GM12878 (cell line): ENCODE measurements around the gene LSM12. TPM values are rescaled to one million over a fixed set of nuclear protein-coding genes. Genes with fewer than 3 reads are reported as not detected.

Source experiments
- BCL11A ChIP-seq: IDR thresholded peaks from 2 replicates; pipeline ENCODE4 v1.6.1; 2011; ENCODE audit warnings: low read depth, low read length
- BHLHE40 ChIP-seq, 2 experiments: fragments of 450-650 bp in 1 of 2; IDR thresholded peaks; 2 replicates each; pipeline ENCODE4 v1.6.1; 2011 to 2017; ENCODE audit warnings: low read depth in 2 of 2, borderline replicate concordance in 1 of 2, improper control_type of control experiment in 1 of 2, low read length in 1 of 2, mild to moderate bottlenecking in 1 of 2
- HDGF ChIP-seq: fragments of 450-650 bp; IDR thresholded peaks from 2 replicates; pipeline ENCODE4 v1.6.1; 2016; ENCODE audit warnings: antibody characterized with exemption
- IKZF2 ChIP-seq, 2 experiments: fragments of 450-650 bp; IDR thresholded peaks; 2 replicates each; pipeline ENCODE4 v1.6.1; 2017; ENCODE audit warnings: mild to moderate bottlenecking in 2 of 2, moderate library complexity in 2 of 2
- KAT2A ChIP-seq: conservative IDR thresholded peaks from 2 replicates; pipeline ENCODE4 v1.6.1; 2011; ENCODE audit warnings: low read depth, low read length; ENCODE audit not compliant: control insufficient read depth
- MEF2A ChIP-seq: IDR thresholded peaks from 2 replicates; pipeline ENCODE4 v1.6.1; 2011; ENCODE audit warnings: low read depth, mild to moderate bottlenecking, low read length, moderate library complexity; ENCODE audit not compliant: insufficient read depth
- MYB ChIP-seq: fragments of 150-350 bp; IDR thresholded peaks from 2 replicates; pipeline ENCODE4 v1.6.1; 2014; ENCODE audit warnings: mild to moderate bottlenecking, low read depth, low read length, borderline replicate concordance
- NR2C1 ChIP-seq: fragments of 450-650 bp; IDR thresholded peaks from 2 replicates; pipeline ENCODE4 v1.6.1; 2017; ENCODE audit warnings: antibody characterized with exemption, mild to moderate bottlenecking, moderate library complexity
- NR2F1 ChIP-seq: fragments of 450-650 bp; conservative IDR thresholded peaks from 2 replicates; pipeline ENCODE4 v1.6.1; 2017; ENCODE audit warnings: mild to moderate bottlenecking
- RCOR1 ChIP-seq: conservative IDR thresholded peaks from 2 replicates; pipeline ENCODE4 v1.6.1; 2012; ENCODE audit warnings: low read depth, low read length, improper control_type of control experiment
- RFX5 ChIP-seq: IDR thresholded peaks from 2 replicates; pipeline ENCODE4 v1.6.1; 2011; ENCODE audit warnings: low read depth, low read length, improper control_type of control experiment
- SMAD5 ChIP-seq: IDR thresholded peaks from 2 replicates; pipeline ENCODE4 v1.6.1; 2016; ENCODE audit warnings: antibody characterized with exemption, low read depth
- SREBF1 ChIP-seq: IDR thresholded peaks from 2 replicates; pipeline ENCODE4 v1.6.1; 2012; ENCODE audit warnings: mild to moderate bottlenecking, low read length
- STAT1 ChIP-seq: fragments of 450-650 bp; conservative IDR thresholded peaks from 2 replicates; pipeline ENCODE4 v1.6.1; 2014; ENCODE audit warnings: antibody characterized with exemption, mild to moderate bottlenecking
- TAF1 ChIP-seq: IDR thresholded peaks from 2 replicates; pipeline ENCODE4 v1.6.1; 2011; ENCODE audit warnings: mild to moderate bottlenecking, low read depth, low read length, borderline replicate concordance
- WRNIP1 ChIP-seq: IDR thresholded peaks from 2 replicates; pipeline ENCODE4 v1.6.1; 2011; ENCODE audit warnings: low read depth, low read length, improper control_type of control experiment, borderline replicate concordance
- YBX1 ChIP-seq: fragments of 450-650 bp; IDR thresholded peaks from 2 replicates; pipeline ENCODE4 v1.6.1; 2016; ENCODE audit warnings: antibody characterized with exemption
- ZBED1 ChIP-seq: IDR thresholded peaks from 2 replicates; pipeline ENCODE4 v1.6.1; 2016; ENCODE audit warnings: borderline replicate concordance
- ZNF622 ChIP-seq: fragments of 450-650 bp; IDR thresholded peaks from 2 replicates; pipeline ENCODE4 v1.6.1; 2017; ENCODE audit warnings: mild to moderate bottlenecking, inconsistent platforms
- ZZZ3 ChIP-seq: IDR thresholded peaks from 2 replicates; pipeline ENCODE4 v1.6.1; 2011; ENCODE audit warnings: low read depth; ENCODE audit not compliant: control insufficient read depth, insufficient read length
- polyA plus RNA-seq, 11 experiments: library from polyadenylated mRNA; depleted of rRNA in 4 of 11; unstranded in 6 of 11; stranded (reverse) in 5 of 11; fragments of >200 nt; fragmentation: Nextera tagmentation in 4 of 11; fragmentation: Illumina TruSeq in 1 of 11; extraction: Ambion mirVana in 4 of 11; extraction: Trizol in 1 of 11; gene quantifications; 1 replicate in 1 of 11; 2 replicates in 10 of 11; pipeline versions ENCODE4 v1.2.1 to v1.2.3, GENCODE V29; 2011 to 2016; ENCODE audit warnings: inconsistent platforms in 2 of 11, missing spikeins in 2 of 11, low read depth in 1 of 11
- total RNA-seq, 4 experiments: library from RNA; depleted of rRNA in 3 of 4; stranded (reverse); fragments of >200 nt in 3 of 4; fragmentation: Illumina TruSeq in 1 of 4; extraction: Trizol in 1 of 4; gene quantifications; 2 replicates each; pipeline versions ENCODE4 v1.2.1 to v1.2.3, GENCODE V29; 2013 to 2021
- TF ChIP-seq, protein P1 (sequence below): fragments of 450-650 bp; IDR thresholded peaks from 2 replicates; pipeline ENCODE4 v1.6.1; 2017; ENCODE audit warnings: low read depth, mild to moderate bottlenecking, moderate library complexity
- TF ChIP-seq, protein P2 (sequence below): IDR thresholded peaks from 2 replicates; pipeline ENCODE4 v1.6.1; 2011; ENCODE audit warnings: low read depth, mild to moderate bottlenecking, low read length, moderate library complexity, borderline replicate concordance; ENCODE audit errors: extremely low read depth
- TF ChIP-seq, protein P3 (sequence below): fragments of 450-650 bp; formaldehyde crosslinking; IDR thresholded peaks from 2 replicates; pipeline ENCODE4 v1.4.0; 2020; ENCODE audit warnings: mild to moderate bottlenecking, moderate library complexity

LSM12 gene
- total and polyA plus RNA-seq, 10 of the 15 experiments (the other 5 are each of a cell fraction or from before 2014, with no cell fraction given): 51.1 to 206 (median 70.8) TPM

DNA sequence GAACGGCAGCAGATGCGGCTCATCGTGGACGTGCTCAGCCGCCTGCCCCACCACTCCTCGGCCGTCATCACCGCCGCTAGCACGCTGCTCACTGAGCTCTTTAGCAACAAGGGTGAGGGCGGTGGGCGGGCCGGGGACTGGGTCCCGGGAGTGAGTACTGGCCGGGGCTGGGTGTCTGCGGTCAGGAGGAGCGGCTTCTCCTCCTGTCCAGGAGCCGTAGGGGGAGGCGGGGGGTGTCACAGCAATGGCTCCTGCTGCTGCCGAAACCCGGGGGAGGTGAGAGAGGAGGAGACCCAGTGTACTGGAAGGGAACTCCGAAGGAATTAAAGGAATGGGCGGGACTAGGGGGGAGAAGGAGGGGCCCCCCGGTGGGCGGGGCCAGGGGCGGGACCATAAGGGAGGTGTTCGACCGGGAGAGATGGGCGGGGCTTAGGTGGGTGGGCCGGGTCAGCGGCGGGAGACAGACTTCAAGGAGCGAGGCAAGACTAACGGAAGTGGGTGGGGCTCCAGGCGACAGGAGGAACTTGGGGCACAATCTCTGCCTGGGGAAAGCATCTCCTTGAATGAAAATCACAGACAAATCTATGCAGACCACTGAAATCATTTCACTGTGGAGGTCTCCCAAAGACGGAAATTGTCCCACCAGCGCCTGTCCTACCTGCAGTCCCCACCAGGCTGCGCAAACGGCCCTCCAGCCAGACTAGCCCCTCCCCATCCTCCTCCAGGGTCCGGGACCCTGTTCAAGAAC, 59.7 kb downstream of the LSM12 start (continued):
- TF ChIP-seq, protein P1, sequence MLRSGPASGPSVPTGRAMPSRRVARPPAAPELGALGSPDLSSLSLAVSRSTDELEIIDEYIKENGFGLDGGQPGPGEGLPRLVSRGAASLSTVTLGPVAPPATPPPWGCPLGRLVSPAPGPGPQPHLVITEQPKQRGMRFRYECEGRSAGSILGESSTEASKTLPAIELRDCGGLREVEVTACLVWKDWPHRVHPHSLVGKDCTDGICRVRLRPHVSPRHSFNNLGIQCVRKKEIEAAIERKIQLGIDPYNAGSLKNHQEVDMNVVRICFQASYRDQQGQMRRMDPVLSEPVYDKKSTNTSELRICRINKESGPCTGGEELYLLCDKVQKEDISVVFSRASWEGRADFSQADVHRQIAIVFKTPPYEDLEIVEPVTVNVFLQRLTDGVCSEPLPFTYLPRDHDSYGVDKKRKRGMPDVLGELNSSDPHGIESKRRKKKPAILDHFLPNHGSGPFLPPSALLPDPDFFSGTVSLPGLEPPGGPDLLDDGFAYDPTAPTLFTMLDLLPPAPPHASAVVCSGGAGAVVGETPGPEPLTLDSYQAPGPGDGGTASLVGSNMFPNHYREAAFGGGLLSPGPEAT: no peak
- no peak for TF ChIP-seq MYB
- no peak for TF ChIP-seq ZBED1
- no peak for TF ChIP-seq BHLHE40 (IDR thresholded peaks at IDR 0.05; ENCODE audit: borderline replicate concordance in 1 of 2, low read depth in 2 of 2, low read length in 1 of 2)
- TF ChIP-seq TAF1: no peak
- TF ChIP-seq ZZZ3: no peak
- TF ChIP-seq, protein P2, sequence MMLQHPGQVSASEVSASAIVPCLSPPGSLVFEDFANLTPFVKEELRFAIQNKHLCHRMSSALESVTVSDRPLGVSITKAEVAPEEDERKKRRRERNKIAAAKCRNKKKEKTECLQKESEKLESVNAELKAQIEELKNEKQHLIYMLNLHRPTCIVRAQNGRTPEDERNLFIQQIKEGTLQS: no peak
- no peak for TF ChIP-seq BCL11A
- no peak for TF ChIP-seq NR2F1
- TF ChIP-seq ZNF622: no peak
- no peak for TF ChIP-seq SMAD5
- TF ChIP-seq RCOR1: no peak
- TF ChIP-seq WRNIP1: no peak
- no peak for TF ChIP-seq YBX1
- no peak for TF ChIP-seq MEF2A
- TF ChIP-seq KAT2A: no peak
- 0 out of 4 replicates have a peak, but pooled peaks have one; percentile 31 to 33 for TF ChIP-seq IKZF2 (IDR thresholded peaks at IDR 0.05)
- TF ChIP-seq, protein P3, sequence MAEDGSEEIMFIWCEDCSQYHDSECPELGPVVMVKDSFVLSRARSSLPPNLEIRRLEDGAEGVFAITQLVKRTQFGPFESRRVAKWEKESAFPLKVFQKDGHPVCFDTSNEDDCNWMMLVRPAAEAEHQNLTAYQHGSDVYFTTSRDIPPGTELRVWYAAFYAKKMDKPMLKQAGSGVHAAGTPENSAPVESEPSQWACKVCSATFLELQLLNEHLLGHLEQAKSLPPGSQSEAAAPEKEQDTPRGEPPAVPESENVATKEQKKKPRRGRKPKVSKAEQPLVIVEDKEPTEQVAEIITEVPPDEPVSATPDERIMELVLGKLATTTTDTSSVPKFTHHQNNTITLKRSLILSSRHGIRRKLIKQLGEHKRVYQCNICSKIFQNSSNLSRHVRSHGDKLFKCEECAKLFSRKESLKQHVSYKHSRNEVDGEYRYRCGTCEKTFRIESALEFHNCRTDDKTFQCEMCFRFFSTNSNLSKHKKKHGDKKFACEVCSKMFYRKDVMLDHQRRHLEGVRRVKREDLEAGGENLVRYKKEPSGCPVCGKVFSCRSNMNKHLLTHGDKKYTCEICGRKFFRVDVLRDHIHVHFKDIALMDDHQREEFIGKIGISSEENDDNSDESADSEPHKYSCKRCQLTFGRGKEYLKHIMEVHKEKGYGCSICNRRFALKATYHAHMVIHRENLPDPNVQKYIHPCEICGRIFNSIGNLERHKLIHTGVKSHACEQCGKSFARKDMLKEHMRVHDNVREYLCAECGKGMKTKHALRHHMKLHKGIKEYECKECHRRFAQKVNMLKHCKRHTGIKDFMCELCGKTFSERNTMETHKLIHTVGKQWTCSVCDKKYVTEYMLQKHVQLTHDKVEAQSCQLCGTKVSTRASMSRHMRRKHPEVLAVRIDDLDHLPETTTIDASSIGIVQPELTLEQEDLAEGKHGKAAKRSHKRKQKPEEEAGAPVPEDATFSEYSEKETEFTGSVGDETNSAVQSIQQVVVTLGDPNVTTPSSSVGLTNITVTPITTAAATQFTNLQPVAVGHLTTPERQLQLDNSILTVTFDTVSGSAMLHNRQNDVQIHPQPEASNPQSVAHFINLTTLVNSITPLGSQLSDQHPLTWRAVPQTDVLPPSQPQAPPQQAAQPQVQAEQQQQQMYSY (CRISPR knock-in tag): no peak
- TF ChIP-seq STAT1: no peak
- TF ChIP-seq RFX5: no peak
- TF ChIP-seq SREBF1: no peak
- TF ChIP-seq HDGF: no peak
- TF ChIP-seq NR2C1: no peak
